MCF 10A (cell line): ENCODE data around the gene GPR26. TPM values are rescaled to one million over a fixed set of nuclear protein-coding genes. Genes with fewer than 3 reads are reported as not detected.

ENCODE experiments used
- BruUV-seq: library from RNA; stranded (reverse); fragments of 400-500 nt; replicated peaks from 2 replicates; lab custom pipeline; 2021; lab: Mats Ljungman, UMichigan
- CTCF ChIA-PET: fragments of 300-600 bp; sonication (Branson Sonifier 250); formaldehyde crosslinking; extraction: SDS; loops from one replicate; lab custom pipeline; 2021; ENCODE audit warnings: antibody characterized with exemption, inconsistent platforms; lab: Yijun Ruan, JAX
- POLR2A ChIA-PET: fragments of 300-600, 350-650 bp; sonication (Branson Sonifier 250); formaldehyde crosslinking; extraction: SDS; loops from one replicate; lab custom pipeline; 2020; ENCODE audit warnings: antibody characterized with exemption, inconsistent platforms; lab: Yijun Ruan, JAX
- DNase-seq: peaks from one replicate; pipeline ENCODE4 v3.0.0-alpha.2; 2018; ENCODE audit not compliant: unreplicated experiment
- H3K27ac Mint-ChIP-seq: one replicate; pipeline ENCODE4 v1.8.0; 2022; ENCODE audit warnings: mild to moderate bottlenecking, low read depth, mixed read lengths; ENCODE audit not compliant: unreplicated experiment
- H3K27me3 Mint-ChIP-seq: one replicate; pipeline ENCODE4 v1.8.0; 2022; ENCODE audit warnings: mixed read lengths; ENCODE audit not compliant: insufficient read depth, unreplicated experiment
- H3K36me3 Mint-ChIP-seq: one replicate; pipeline ENCODE4 v1.8.0; 2022; ENCODE audit warnings: mild to moderate bottlenecking, moderate library complexity, mixed read lengths; ENCODE audit not compliant: insufficient read depth, unreplicated experiment
- H3K4me1 Mint-ChIP-seq: one replicate; pipeline ENCODE4 v1.8.0; 2022; ENCODE audit warnings: mixed read lengths; ENCODE audit not compliant: insufficient read depth, unreplicated experiment
- H3K4me3 Mint-ChIP-seq: one replicate; pipeline ENCODE4 v1.8.0; 2022; ENCODE audit warnings: mild to moderate bottlenecking, moderate library complexity, mixed read lengths; ENCODE audit not compliant: unreplicated experiment
- H3K9me3 Mint-ChIP-seq: one replicate; pipeline ENCODE4 v1.8.0; 2022; ENCODE audit warnings: mixed read lengths; ENCODE audit not compliant: unreplicated experiment
- CTCF ChIP-seq: fragments of 200-600 bp; IDR thresholded peaks from one replicate; pipeline ENCODE4 v1.8.0; 2022; ENCODE audit warnings: antibody characterized with exemption, mild to moderate bottlenecking; ENCODE audit not compliant: unreplicated experiment
- intact Hi-C: fragments of 100-400 bp; cut with micrococcal nuclease; formaldehyde crosslinking; loops from 2 replicates; pipeline ENCODE4 v1.14.1; 2022
- total RNA-seq: library from RNA; stranded (reverse); gene quantifications from 2 replicates; pipeline ENCODE4 v1.2.3, GENCODE V29; 2022

Gene GPR26
- total RNA-seq, 1 experiment from 2014 or later: not detected

- H3K4me3 Mint-ChIP-seq: no peak overlapping the region
- no peak overlapping the region for H3K27ac Mint-ChIP-seq
- ChIA-PET POLR2A (no interaction called here), CTCF (interaction anchor here (1.0 kb wide), 1 partner anchor 159 kb away, joined by 5 read pairs; no protein-coding TSS in a partner anchor)
- no TSS peak for BruUV-seq
- peaks cover 23% of the 10 kb centered on the region for H3K27me3 Mint-ChIP-seq
- H3K4me1 Mint-ChIP-seq: peaks cover 6% of the 10 kb centered on the region
- H3K36me3 Mint-ChIP-seq: no peaks in the 10 kb centered on the region
- TF ChIP-seq CTCF: no peak
- DNase-seq: no peak
- no peaks in the 10 kb centered on the region for H3K9me3 Mint-ChIP-seq
- intact Hi-C loops: no loop called here
Observed at GRCh38 chr10:123741146-123741545, 75.0 kb downstream of the GPR26 start.

- intact Hi-C loops: no loop called here
- Mint-ChIP-seq H3K36me3 (no peaks in the 10 kb centered on the region), H3K27me3 (peaks cover 23% of the 10 kb centered on the region), H3K4me1 (peaks cover 6% of the 10 kb centered on the region), H3K4me3 (no peak overlapping the region), H3K9me3 (no peaks in the 10 kb centered on the region), H3K27ac (no peak overlapping the region)
- CTCF ChIA-PET: interaction anchor here (0.6 to 1.0 kb wide), 2 partner anchors 159 to 1196 kb away, joined by 3 to 5 read pairs; no protein-coding TSS in a partner anchor
- TF ChIP-seq CTCF: no peak
- no peak for DNase-seq
- BruUV-seq: no TSS peak
- POLR2A ChIA-PET: no interaction called here
Observed at GRCh38 chr10:123741711-123742110, 75.6 kb downstream of the GPR26 start.

- TF ChIP-seq CTCF: no peak
- no TSS peak for BruUV-seq
- no peaks in the 10 kb centered on the region for H3K9me3 Mint-ChIP-seq
- ChIA-PET CTCF (no interaction called here), POLR2A (no interaction called here)
- H3K4me1 Mint-ChIP-seq: peaks cover 6% of the 10 kb centered on the region
- intact Hi-C loops: no loop called here
- DNase-seq: no peak
- H3K4me3 Mint-ChIP-seq: no peak overlapping the region
- peaks cover 23% of the 10 kb centered on the region for H3K27me3 Mint-ChIP-seq
- no peak overlapping the region for H3K27ac Mint-ChIP-seq
- H3K36me3 Mint-ChIP-seq: no peaks in the 10 kb centered on the region
Observed at GRCh38 chr10:123742751-123743440, 76.7 kb downstream of the GPR26 start.

GRCh38 chr10:123743441-123744223 lies 77.5 kb downstream of the GPR26 start:
- intact Hi-C loops: no loop called here
- POLR2A ChIA-PET: interaction anchor here (0.7 kb wide), 1 partner anchor 185 kb away, joined by 3 read pairs; no protein-coding TSS in a partner anchor
- CTCF ChIA-PET: no interaction called here
- Mint-ChIP-seq H3K27ac (no peak overlapping the region), H3K4me3 (no peak overlapping the region), H3K27me3 (peaks cover 19% of the 10 kb centered on the region), H3K36me3 (no peaks in the 10 kb centered on the region), H3K4me1 (peaks cover 6% of the 10 kb centered on the region), H3K9me3 (no peaks in the 10 kb centered on the region)
- no TSS peak for BruUV-seq
- DNase-seq: peak; percentile 21
- TF ChIP-seq CTCF: no peak
